ENCODE results near the gene TTC28.
A peak's percentile ranks its signal among the peaks of the same experiment; 100 is the strongest.

The TTC28 gene

GRCh38 chr22:28245579-28246224, 433.9 kb downstream of the TTC28 start:
- H3K9me3 Mint-ChIP-seq: no peaks in the 10 kb centered on the region
- no peaks in the 10 kb centered on the region for H3K36me3 Mint-ChIP-seq (ENCODE audit: low read depth)
- peaks cover 69% of the 10 kb centered on the region for H3K4me1 Mint-ChIP-seq
- no peak for DNase-seq
- H3K27ac Mint-ChIP-seq: no peak overlapping the region
- TF ChIP-seq, protein P1, sequence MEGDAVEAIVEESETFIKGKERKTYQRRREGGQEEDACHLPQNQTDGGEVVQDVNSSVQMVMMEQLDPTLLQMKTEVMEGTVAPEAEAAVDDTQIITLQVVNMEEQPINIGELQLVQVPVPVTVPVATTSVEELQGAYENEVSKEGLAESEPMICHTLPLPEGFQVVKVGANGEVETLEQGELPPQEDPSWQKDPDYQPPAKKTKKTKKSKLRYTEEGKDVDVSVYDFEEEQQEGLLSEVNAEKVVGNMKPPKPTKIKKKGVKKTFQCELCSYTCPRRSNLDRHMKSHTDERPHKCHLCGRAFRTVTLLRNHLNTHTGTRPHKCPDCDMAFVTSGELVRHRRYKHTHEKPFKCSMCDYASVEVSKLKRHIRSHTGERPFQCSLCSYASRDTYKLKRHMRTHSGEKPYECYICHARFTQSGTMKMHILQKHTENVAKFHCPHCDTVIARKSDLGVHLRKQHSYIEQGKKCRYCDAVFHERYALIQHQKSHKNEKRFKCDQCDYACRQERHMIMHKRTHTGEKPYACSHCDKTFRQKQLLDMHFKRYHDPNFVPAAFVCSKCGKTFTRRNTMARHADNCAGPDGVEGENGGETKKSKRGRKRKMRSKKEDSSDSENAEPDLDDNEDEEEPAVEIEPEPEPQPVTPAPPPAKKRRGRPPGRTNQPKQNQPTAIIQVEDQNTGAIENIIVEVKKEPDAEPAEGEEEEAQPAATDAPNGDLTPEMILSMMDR (IDR thresholded peaks at IDR 0.05): no peak
- H3K4me3 Mint-ChIP-seq: no peak overlapping the region
- peaks cover 4% of the 10 kb centered on the region for H3K27me3 Mint-ChIP-seq (ENCODE audit: low read depth, poor library complexity)

- no peak for DNase-seq
- TF ChIP-seq, protein P1 (IDR thresholded peaks at IDR 0.05): no peak
- no peak overlapping the region for H3K27ac Mint-ChIP-seq
- H3K4me1 Mint-ChIP-seq: peaks cover 66% of the 10 kb centered on the region
- H3K9me3 Mint-ChIP-seq: no peaks in the 10 kb centered on the region
- peaks cover under 1% of the 10 kb centered on the region for H3K36me3 Mint-ChIP-seq (ENCODE audit: low read depth)
- H3K27me3 Mint-ChIP-seq (ENCODE audit: low read depth, poor library complexity): peaks cover 4% of the 10 kb centered on the region
- no peak overlapping the region for H3K4me3 Mint-ChIP-seq
These were observed 434.9 kb downstream of the TTC28 start for GRCh38 chr22:28244757-28245156.

GRCh38 chr22:28243539-28243938, 436.1 kb downstream of the TTC28 start:
- Mint-ChIP-seq H3K4me3 (peak overlapping the region; percentile 5), H3K27ac (peak overlapping the region; percentile 12), H3K36me3 (ENCODE audit: low read depth) (peaks cover 13% of the 10 kb centered on the region), H3K27me3 (ENCODE audit: low read depth, poor library complexity) (peaks cover 4% of the 10 kb centered on the region), H3K4me1 (peaks cover 54% of the 10 kb centered on the region), H3K9me3 (peaks cover 7% of the 10 kb centered on the region)
- no peak for DNase-seq
- TF ChIP-seq, protein P1 (IDR thresholded peaks at IDR 0.05): no peak

GRCh38 chr22:28241656-28242290, 437.9 kb downstream of the TTC28 start:
- Mint-ChIP-seq H3K4me1 (peaks cover 36% of the 10 kb centered on the region), H3K36me3 (ENCODE audit: low read depth) (peaks cover 23% of the 10 kb centered on the region), H3K4me3 (no peak overlapping the region), H3K27ac (no peak overlapping the region), H3K9me3 (peaks cover 17% of the 10 kb centered on the region), H3K27me3 (ENCODE audit: low read depth, poor library complexity) (peaks cover 4% of the 10 kb centered on the region)
- DNase-seq: no peak
- TF ChIP-seq, protein P1 (IDR thresholded peaks at IDR 0.05): no peak

- no peak for DNase-seq
- peaks cover 23% of the 10 kb centered on the region for H3K36me3 Mint-ChIP-seq (ENCODE audit: low read depth)
- TF ChIP-seq, protein P1 (IDR thresholded peaks at IDR 0.05): no peak
- H3K4me1 Mint-ChIP-seq: peaks cover 18% of the 10 kb centered on the region
- no peak overlapping the region for H3K27ac Mint-ChIP-seq
- peaks cover 4% of the 10 kb centered on the region for H3K27me3 Mint-ChIP-seq (ENCODE audit: low read depth, poor library complexity)
- no peak overlapping the region for H3K4me3 Mint-ChIP-seq
- H3K9me3 Mint-ChIP-seq: peaks cover 17% of the 10 kb centered on the region
These were observed 439.7 kb downstream of the TTC28 start for GRCh38 chr22:28239941-28240340.

- TF ChIP-seq, protein P1 (IDR thresholded peaks at IDR 0.05): no peak
- Mint-ChIP-seq H3K27me3 (ENCODE audit: low read depth, poor library complexity) (no peaks in the 10 kb centered on the region), H3K4me3 (no peak overlapping the region), H3K4me1 (no peaks in the 10 kb centered on the region), H3K36me3 (ENCODE audit: low read depth) (peaks cover 23% of the 10 kb centered on the region), H3K9me3 (peaks cover 17% of the 10 kb centered on the region), H3K27ac (no peak overlapping the region)
- DNase-seq: no peak
These were observed 441.9 kb downstream of the TTC28 start for GRCh38 chr22:28237783-28238182.
